Smooth muscle cell (in vitro differentiated cells): Measurements from ENCODE around the gene ATF6B. TPM values are rescaled to one million over a fixed set of nuclear protein-coding genes. Genes with fewer than 3 reads are reported as not detected.
"Not testable (repeated sequence)": the region's sequence is repeated elsewhere in the genome, so short reads cannot be mapped to it uniquely, and the experiment has no call there.

ENCODE experiments used
- DNase-seq: peaks from one replicate; lab custom pipeline; 2025; ENCODE audit not compliant: unreplicated experiment; lab: John Stamatoyannopoulos, UW
- H2AFZ ChIP-seq: fragments of 200-600 bp; sonication (generic); 2 replicates; pipeline ENCODE4 v1.6.0; 2016; ENCODE audit warnings: antibody characterized with exemption, low read depth, mild to moderate bottlenecking
- H3F3A ChIP-seq: fragments of 200-600 bp; sonication (generic); 2 replicates; pipeline ENCODE4 v1.6.0; 2017; ENCODE audit warnings: antibody characterized with exemption, low read depth
- H3K27ac ChIP-seq: fragments of 200-600 bp; sonication (generic); 2 replicates; pipeline ENCODE4 v1.5.1; 2016; ENCODE audit warnings: low read depth, mild to moderate bottlenecking
- H3K27me3 ChIP-seq: fragments of 200-600 bp; sonication (generic); 2 replicates; pipeline ENCODE4 v1.6.1; 2016; ENCODE audit warnings: low read depth, mild to moderate bottlenecking
- H3K36me3 ChIP-seq: fragments of 200-600 bp; sonication (generic); 2 replicates; pipeline ENCODE4 v1.5.1; 2016; ENCODE audit warnings: low read depth
- H3K4me1 ChIP-seq: fragments of 200-600 bp; sonication (generic); 2 replicates; pipeline ENCODE4 v1.5.1; 2016; ENCODE audit warnings: low read depth
- H3K4me2 ChIP-seq: fragments of 200-600 bp; sonication (generic); 2 replicates; pipeline ENCODE4 v1.6.0; 2016; ENCODE audit warnings: mild to moderate bottlenecking
- H3K4me3 ChIP-seq: fragments of 200-600 bp; sonication (generic); 2 replicates; pipeline ENCODE4 v1.5.1; 2016; ENCODE audit warnings: mild to moderate bottlenecking
- H3K79me2 ChIP-seq: fragments of 200-600 bp; sonication (generic); 2 replicates; pipeline ENCODE4 v1.6.0; 2016; ENCODE audit warnings: low read depth, mild to moderate bottlenecking
- H3K9ac ChIP-seq: fragments of 200-600 bp; sonication (generic); 2 replicates; pipeline ENCODE4 v1.6.0; 2016; ENCODE audit warnings: low read depth
- H3K9me3 ChIP-seq: fragments of 200-600 bp; sonication (generic); replicated peaks from 2 replicates; pipeline ENCODE4 v1.5.1; 2016; ENCODE audit warnings: low read depth
- H4K20me1 ChIP-seq: fragments of 200-600 bp; sonication (generic); 2 replicates; pipeline ENCODE4 v1.6.0; 2016; ENCODE audit warnings: low read depth
- WGBS: methylation state at CpG from one replicate; pipeline ENCODE4 v1.1.7; 2016; ENCODE audit warnings: low lambda C conversion rate; 5-methylcytosine and 5-hydroxymethylcytosine counted together
- polyA plus RNA-seq: library from polyadenylated mRNA; unstranded; fragments of >200 nt; fragmentation: Nextera tagmentation; extraction: Ambion mirVana; gene quantifications from 2 replicates; pipeline ENCODE4 v1.2.1, GENCODE V29; 2016
- total RNA-seq: library from RNA; depleted of rRNA; stranded (reverse); fragments of >200 nt; gene quantifications from 2 replicates; pipeline ENCODE4 v1.2.3, GENCODE V29; 2014
- TF ChIP-seq, protein P1 (sequence below): fragments of 200-600 bp; sonication (generic); IDR thresholded peaks from 2 replicates; pipeline ENCODE4 v1.5.1; 2017; ENCODE audit warnings: borderline replicate concordance, mild to moderate bottlenecking, antibody characterized with exemption; ENCODE audit not compliant: insufficient read depth, poor library complexity, severe bottlenecking

Gene ATF6B
- total and polyA plus RNA-seq, 2 experiments from 2014 or later, result 22.2 to 22.5 TPM

GRCh38 chr6:32147401-32148132 is 19.5 kb upstream of the ATF6B start:
- no peak for DNase-seq
- H3K79me2 ChIP-seq, result no peaks in the 10 kb centered on the region
- H3F3A ChIP-seq, result no peaks in the 10 kb centered on the region
- no peak overlapping the region for H3K4me3 ChIP-seq
- H3K9ac ChIP-seq, result no peak overlapping the region
- H3K27me3 ChIP-seq, result peaks cover 26% of the 10 kb centered on the region
- H3K9me3 ChIP-seq, result no peaks in the 10 kb centered on the region
- H3K36me3 ChIP-seq, result no peaks in the 10 kb centered on the region
- H4K20me1 ChIP-seq, result no peaks in the 10 kb centered on the region
- H3K27ac ChIP-seq, result no peak overlapping the region
- no peak overlapping the region for H3K4me2 ChIP-seq
- no peak overlapping the region for H2AFZ ChIP-seq
- peaks cover 10% of the 10 kb centered on the region for H3K4me1 ChIP-seq
- 97% methylated on average over 4 of the region's 4 CpGs for WGBS
- TF ChIP-seq, protein P1, sequence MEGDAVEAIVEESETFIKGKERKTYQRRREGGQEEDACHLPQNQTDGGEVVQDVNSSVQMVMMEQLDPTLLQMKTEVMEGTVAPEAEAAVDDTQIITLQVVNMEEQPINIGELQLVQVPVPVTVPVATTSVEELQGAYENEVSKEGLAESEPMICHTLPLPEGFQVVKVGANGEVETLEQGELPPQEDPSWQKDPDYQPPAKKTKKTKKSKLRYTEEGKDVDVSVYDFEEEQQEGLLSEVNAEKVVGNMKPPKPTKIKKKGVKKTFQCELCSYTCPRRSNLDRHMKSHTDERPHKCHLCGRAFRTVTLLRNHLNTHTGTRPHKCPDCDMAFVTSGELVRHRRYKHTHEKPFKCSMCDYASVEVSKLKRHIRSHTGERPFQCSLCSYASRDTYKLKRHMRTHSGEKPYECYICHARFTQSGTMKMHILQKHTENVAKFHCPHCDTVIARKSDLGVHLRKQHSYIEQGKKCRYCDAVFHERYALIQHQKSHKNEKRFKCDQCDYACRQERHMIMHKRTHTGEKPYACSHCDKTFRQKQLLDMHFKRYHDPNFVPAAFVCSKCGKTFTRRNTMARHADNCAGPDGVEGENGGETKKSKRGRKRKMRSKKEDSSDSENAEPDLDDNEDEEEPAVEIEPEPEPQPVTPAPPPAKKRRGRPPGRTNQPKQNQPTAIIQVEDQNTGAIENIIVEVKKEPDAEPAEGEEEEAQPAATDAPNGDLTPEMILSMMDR, result no peak

GRCh38 chr6:32146687-32147086 is 18.6 kb upstream of the ATF6B start:
- WGBS, result 43% methylated on average over 4 of the region's 4 CpGs
- no peak overlapping the region for H3K4me3 ChIP-seq
- no peaks in the 10 kb centered on the region for H3K9me3 ChIP-seq
- H3K4me1 ChIP-seq, result peaks cover 3% of the 10 kb centered on the region
- H3K27ac ChIP-seq, result no peak overlapping the region
- TF ChIP-seq, protein P1, result no peak
- H3K9ac ChIP-seq, result no peak overlapping the region
- peak overlapping the region; percentile 27 for H2AFZ ChIP-seq
- no peak for DNase-seq
- no peaks in the 10 kb centered on the region for H3F3A ChIP-seq
- no peaks in the 10 kb centered on the region for H3K36me3 ChIP-seq
- no peaks in the 10 kb centered on the region for H4K20me1 ChIP-seq
- peaks cover 26% of the 10 kb centered on the region for H3K27me3 ChIP-seq
- no peak overlapping the region for H3K4me2 ChIP-seq
- no peaks in the 10 kb centered on the region for H3K79me2 ChIP-seq

GRCh38 chr6:32146287-32146686 is 18.2 kb upstream of the ATF6B start:
- 72% methylated on average over 1 of the region's 1 CpG for WGBS
- Histone ChIP-seq H3K36me3 (no peaks in the 10 kb centered on the region), H2AFZ (peak overlapping the region; percentile 27), H3K4me3 (no peak overlapping the region), H3K4me1 (peaks cover under 1% of the 10 kb centered on the region), H3F3A (no peaks in the 10 kb centered on the region), H3K79me2 (no peaks in the 10 kb centered on the region), H3K27me3 (peaks cover 24% of the 10 kb centered on the region), H3K4me2 (no peak overlapping the region), H3K9ac (no peak overlapping the region), H4K20me1 (no peaks in the 10 kb centered on the region), H3K9me3 (no peaks in the 10 kb centered on the region), H3K27ac (no peak overlapping the region)
- no peak for DNase-seq
- TF ChIP-seq, protein P1, result no peak

DNA sequence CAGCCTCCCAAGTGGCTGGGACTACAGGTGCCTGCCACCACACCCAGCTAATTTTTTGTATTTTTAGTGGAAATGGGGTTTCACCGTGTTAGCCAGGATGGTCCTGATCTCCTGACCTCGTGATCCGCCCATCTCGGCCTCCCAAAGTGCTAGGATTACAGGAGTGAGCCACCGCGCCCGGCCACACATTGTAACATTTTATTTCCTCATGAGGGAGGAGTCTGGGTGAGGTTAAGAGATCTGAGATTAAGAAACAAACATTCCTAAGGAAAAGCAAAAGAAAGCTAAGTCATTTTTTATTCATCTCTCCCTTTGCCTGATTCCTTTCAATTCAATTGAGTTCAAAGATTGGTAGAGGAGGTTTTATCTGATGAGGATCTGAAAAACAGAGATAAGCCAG is 16.2 kb upstream of the ATF6B start:
- H3K9ac ChIP-seq, H3K9me3 ChIP-seq, H3K27me3 ChIP-seq, H3F3A ChIP-seq, H3K4me1 ChIP-seq, H3K79me2 ChIP-seq, DNase-seq, H3K4me2 ChIP-seq, H3K4me3 ChIP-seq, H2AFZ ChIP-seq, H3K27ac ChIP-seq, H3K36me3 ChIP-seq, H4K20me1 ChIP-seq: not testable (repeated sequence)
- WGBS, result 96% methylated on average over 7 of the region's 7 CpGs
